Calu3 (cell line): Measurements from ENCODE around the gene SRRM5. TPM values are rescaled to one million over a fixed set of nuclear protein-coding genes. Genes with fewer than 3 reads are reported as not detected.

Experiments
- BruUV-seq: library from RNA; stranded (reverse); fragments of 400-500 nt; replicated peaks from 2 replicates; lab custom pipeline; 2021; lab: Mats Ljungman, UMichigan
- CTCF ChIA-PET: fragments of 300-600 bp; sonication (Branson Sonifier 250); formaldehyde crosslinking; loops from one replicate; lab custom pipeline; 2022; ENCODE audit warnings: antibody characterized with exemption; lab: Charles Lee
- DNase-seq: peaks from one replicate; pipeline ENCODE4 v3.0.0; 2022
- H3K27ac Mint-ChIP-seq: one replicate; pipeline ENCODE4 v1.8.0; 2022; ENCODE audit warnings: mixed read lengths; ENCODE audit not compliant: unreplicated experiment
- H3K27me3 Mint-ChIP-seq: one replicate; pipeline ENCODE4 v1.8.0; 2022; ENCODE audit warnings: mixed read lengths; ENCODE audit not compliant: unreplicated experiment
- H3K36me3 Mint-ChIP-seq: one replicate; pipeline ENCODE4 v1.8.0; 2022; ENCODE audit warnings: mild to moderate bottlenecking, moderate library complexity, mixed read lengths; ENCODE audit not compliant: insufficient read depth, unreplicated experiment
- H3K4me1 Mint-ChIP-seq: one replicate; pipeline ENCODE4 v1.8.0; 2022; ENCODE audit warnings: mild to moderate bottlenecking, low read depth, mixed read lengths; ENCODE audit not compliant: unreplicated experiment
- H3K4me3 Mint-ChIP-seq: one replicate; pipeline ENCODE4 v1.8.0; 2022; ENCODE audit warnings: mild to moderate bottlenecking, low read depth, moderate library complexity, mixed read lengths; ENCODE audit not compliant: unreplicated experiment
- H3K9me3 Mint-ChIP-seq: one replicate; pipeline ENCODE4 v1.8.0; 2022; ENCODE audit warnings: low read depth, mixed read lengths; ENCODE audit not compliant: unreplicated experiment
- intact Hi-C: fragments of 100-400 bp; cut with micrococcal nuclease; formaldehyde crosslinking; loops from one replicate; pipeline ENCODE4 v1.10.0; 2022; ENCODE audit not compliant: unreplicated experiment
- total RNA-seq: library from RNA; stranded (reverse); gene quantifications from 2 replicates; pipeline ENCODE4 v1.2.3, GENCODE V29; 2022
- TF ChIP-seq, protein P1 (sequence below): fragments of 200-600 bp; IDR thresholded peaks from one replicate; pipeline ENCODE4 v1.8.0; 2022; ENCODE audit warnings: antibody characterized with exemption; ENCODE audit not compliant: unreplicated experiment

SRRM5 gene
- total RNA-seq, 1 experiment from 2014 or later, result 1.9 TPM

GRCh38 chr19:43626838-43627237 is 14.9 kb downstream of the SRRM5 start:
- DNase-seq, result no peak
- Mint-ChIP-seq H3K36me3 (peaks cover 10% of the 10 kb centered on the region), H3K9me3 (no peaks in the 10 kb centered on the region), H3K4me3 (no peak overlapping the region), H3K27me3 (no peaks in the 10 kb centered on the region), H3K4me1 (no peaks in the 10 kb centered on the region), H3K27ac (no peak overlapping the region)
- intact Hi-C loops, result no loop called here
- TF ChIP-seq, protein P1, sequence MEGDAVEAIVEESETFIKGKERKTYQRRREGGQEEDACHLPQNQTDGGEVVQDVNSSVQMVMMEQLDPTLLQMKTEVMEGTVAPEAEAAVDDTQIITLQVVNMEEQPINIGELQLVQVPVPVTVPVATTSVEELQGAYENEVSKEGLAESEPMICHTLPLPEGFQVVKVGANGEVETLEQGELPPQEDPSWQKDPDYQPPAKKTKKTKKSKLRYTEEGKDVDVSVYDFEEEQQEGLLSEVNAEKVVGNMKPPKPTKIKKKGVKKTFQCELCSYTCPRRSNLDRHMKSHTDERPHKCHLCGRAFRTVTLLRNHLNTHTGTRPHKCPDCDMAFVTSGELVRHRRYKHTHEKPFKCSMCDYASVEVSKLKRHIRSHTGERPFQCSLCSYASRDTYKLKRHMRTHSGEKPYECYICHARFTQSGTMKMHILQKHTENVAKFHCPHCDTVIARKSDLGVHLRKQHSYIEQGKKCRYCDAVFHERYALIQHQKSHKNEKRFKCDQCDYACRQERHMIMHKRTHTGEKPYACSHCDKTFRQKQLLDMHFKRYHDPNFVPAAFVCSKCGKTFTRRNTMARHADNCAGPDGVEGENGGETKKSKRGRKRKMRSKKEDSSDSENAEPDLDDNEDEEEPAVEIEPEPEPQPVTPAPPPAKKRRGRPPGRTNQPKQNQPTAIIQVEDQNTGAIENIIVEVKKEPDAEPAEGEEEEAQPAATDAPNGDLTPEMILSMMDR, result no peak
- BruUV-seq, result no TSS peak
- CTCF ChIA-PET, result interaction anchor here (0.5 kb wide), 1 partner anchor 191 kb away, joined by 4 read pairs; no protein-coding TSS in a partner anchor

DNA sequence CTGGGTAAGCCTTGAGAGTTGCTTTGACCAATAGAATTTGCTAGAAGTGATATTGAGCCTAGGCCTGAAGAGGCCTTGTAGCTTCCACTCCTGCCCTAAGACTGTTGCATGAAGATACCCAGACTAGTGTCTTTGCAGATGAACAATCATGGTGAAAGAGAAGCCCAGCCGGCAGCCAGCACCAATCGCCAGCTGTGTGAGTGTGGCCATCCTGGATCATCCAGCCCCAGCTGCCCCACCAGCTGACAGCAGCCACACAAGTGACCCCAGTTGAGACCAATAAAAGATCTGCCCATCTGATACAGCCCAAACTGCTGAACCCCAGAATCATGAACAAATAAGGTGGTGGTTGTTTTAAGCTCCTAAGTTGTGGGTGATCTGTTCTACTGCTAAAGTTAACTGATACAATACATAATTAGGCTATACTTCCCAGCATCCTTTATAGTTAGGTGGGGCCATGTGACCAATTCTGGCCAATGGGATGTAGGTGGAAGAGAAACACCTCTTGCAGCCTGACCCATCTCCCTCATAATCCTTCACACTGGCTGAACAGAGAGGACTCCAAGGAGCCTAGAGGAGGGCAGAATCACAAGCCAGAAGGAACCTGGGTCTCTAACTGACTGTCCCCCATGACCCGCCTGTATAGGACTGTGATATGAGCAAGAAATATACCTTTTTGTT is 16.9 kb downstream of the SRRM5 start:
- no peak overlapping the region for H3K27ac Mint-ChIP-seq
- peaks cover 10% of the 10 kb centered on the region for H3K36me3 Mint-ChIP-seq
- intact Hi-C loops, result no loop called here
- H3K4me3 Mint-ChIP-seq, result no peak overlapping the region
- no TSS peak for BruUV-seq
- no peak for DNase-seq
- H3K4me1 Mint-ChIP-seq, result no peaks in the 10 kb centered on the region
- no peaks in the 10 kb centered on the region for H3K9me3 Mint-ChIP-seq
- H3K27me3 Mint-ChIP-seq, result no peaks in the 10 kb centered on the region
- TF ChIP-seq, protein P1, result no peak
- CTCF ChIA-PET, result interaction anchor here (0.6 kb wide), 2 partner anchors 18 to 29 kb away, joined by 3 to 7 read pairs; no protein-coding TSS in a partner anchor

DNA sequence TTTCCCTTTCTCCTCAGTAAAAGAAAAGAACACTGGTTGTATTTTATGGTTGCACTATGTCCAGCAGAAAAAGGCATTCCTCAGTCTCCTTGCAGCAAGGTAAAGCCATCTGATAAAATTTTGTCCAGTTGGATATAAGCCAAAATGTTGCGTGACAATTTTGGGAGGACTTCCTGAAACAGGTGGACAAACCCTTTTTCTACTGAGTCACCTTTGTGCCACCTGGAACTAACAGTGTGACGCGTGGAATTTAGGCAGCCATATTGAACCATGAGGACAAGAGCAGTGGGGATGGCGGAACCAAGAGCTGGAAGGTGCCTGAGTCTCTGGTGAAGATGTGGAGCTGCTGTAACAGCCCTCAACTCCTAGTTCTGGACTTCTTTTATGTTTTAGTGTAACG is 19.6 kb downstream of the SRRM5 start:
- H3K27me3 Mint-ChIP-seq, result no peaks in the 10 kb centered on the region
- TF ChIP-seq, protein P1, result no peak
- DNase-seq, result no peak
- H3K36me3 Mint-ChIP-seq, result peaks cover 5% of the 10 kb centered on the region
- H3K9me3 Mint-ChIP-seq, result no peaks in the 10 kb centered on the region
- CTCF ChIA-PET, result no interaction called here
- no peak overlapping the region for H3K27ac Mint-ChIP-seq
- BruUV-seq, result no TSS peak
- intact Hi-C loops, result no loop called here
- no peak overlapping the region for H3K4me3 Mint-ChIP-seq
- H3K4me1 Mint-ChIP-seq, result no peaks in the 10 kb centered on the region

GRCh38 chr19:43633520-43633919 is 21.6 kb downstream of the SRRM5 start:
- Mint-ChIP-seq H3K27ac (no peak overlapping the region), H3K9me3 (no peaks in the 10 kb centered on the region), H3K27me3 (peaks cover 13% of the 10 kb centered on the region), H3K36me3 (peaks cover 6% of the 10 kb centered on the region), H3K4me1 (peaks cover 2% of the 10 kb centered on the region), H3K4me3 (no peak overlapping the region)
- DNase-seq, result no peak
- TF ChIP-seq, protein P1, result no peak
- CTCF ChIA-PET, result interaction anchor here (1.1 kb wide), 1 partner anchor 78 kb away, joined by 3 read pairs; no protein-coding TSS in a partner anchor
- intact Hi-C loops, result no loop called here
- BruUV-seq, result no TSS peak
